ENCODE data around the gene UBTFL1. TPM values are rescaled to one million over a fixed set of nuclear protein-coding genes. Genes with fewer than 3 reads are reported as not detected.

UBTFL1 gene
- total RNA-seq, 1 experiment from 2014 or later: not detected

DNA sequence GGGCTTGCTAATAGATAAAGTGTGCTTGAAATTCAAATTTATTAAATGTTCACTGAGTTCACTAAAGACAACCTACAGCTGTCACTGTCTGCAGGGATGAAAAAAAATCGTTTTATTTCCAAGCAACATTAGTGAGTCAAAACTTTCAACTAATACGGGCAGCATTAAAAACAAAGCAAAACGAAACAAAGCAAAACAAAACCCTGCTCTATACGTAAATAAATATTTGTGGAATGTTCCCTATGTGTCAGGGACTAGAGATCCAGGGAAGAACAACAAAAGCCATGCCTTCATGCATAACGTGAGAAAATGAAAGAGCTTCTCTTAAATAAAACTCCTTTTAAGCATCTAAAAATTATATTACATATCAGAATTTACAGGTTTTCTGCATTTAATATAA is 49.3 kb downstream of the UBTFL1 start (continued):
- TF ChIP-seq, protein P1, sequence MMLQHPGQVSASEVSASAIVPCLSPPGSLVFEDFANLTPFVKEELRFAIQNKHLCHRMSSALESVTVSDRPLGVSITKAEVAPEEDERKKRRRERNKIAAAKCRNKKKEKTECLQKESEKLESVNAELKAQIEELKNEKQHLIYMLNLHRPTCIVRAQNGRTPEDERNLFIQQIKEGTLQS (IDR thresholded peaks at IDR 0.05): no peak
- TF ChIP-seq ELF1 (IDR thresholded peaks at IDR 0.05; ENCODE audit: borderline replicate concordance, low read depth): no peak
- TF ChIP-seq CBX3 (IDR thresholded peaks at IDR 0.05; ENCODE audit: low read depth): no peak

Other genes starting within 250 kb of the UBTFL1 start
- gene TRIM64B, start 207.5 kb upstream of the UBTFL1 start, total RNA-seq (2021; ENCODE audit: unreplicated experiment): not detected
- not detected for gene TRIM49D1, start 163.7 kb upstream of the UBTFL1 start, total RNA-seq (2021; ENCODE audit: unreplicated experiment)
- not detected for gene TRIM49D2, start 161.9 kb upstream of the UBTFL1 start, total RNA-seq (2021; ENCODE audit: unreplicated experiment)
- not detected for gene TRIM64, start 119.9 kb upstream of the UBTFL1 start, total RNA-seq (2021; ENCODE audit: unreplicated experiment)
- gene TRIM49C, start 54.8 kb upstream of the UBTFL1 start, total RNA-seq (2021; ENCODE audit: unreplicated experiment): not detected
- not detected for gene NAALAD2, start 48.7 kb downstream of the UBTFL1 start, total RNA-seq (2021; ENCODE audit: unreplicated experiment)
- gene CHORDC1, start 137.1 kb downstream of the UBTFL1 start, total RNA-seq (2021; ENCODE audit: unreplicated experiment): 95.6 TPM